Ramos (cell line): ENCODE measurements around the gene ABCD4.

Experiments
- in situ Hi-C: fragments of 300-500 bp; cut with MboI; formaldehyde crosslinking; loops from one replicate; pipeline ENCODE4 v1.14.3; 2022; ENCODE audit warnings: low sequenced_read_pairs; ENCODE audit not compliant: unreplicated experiment

Gene ABCD4

DNA sequence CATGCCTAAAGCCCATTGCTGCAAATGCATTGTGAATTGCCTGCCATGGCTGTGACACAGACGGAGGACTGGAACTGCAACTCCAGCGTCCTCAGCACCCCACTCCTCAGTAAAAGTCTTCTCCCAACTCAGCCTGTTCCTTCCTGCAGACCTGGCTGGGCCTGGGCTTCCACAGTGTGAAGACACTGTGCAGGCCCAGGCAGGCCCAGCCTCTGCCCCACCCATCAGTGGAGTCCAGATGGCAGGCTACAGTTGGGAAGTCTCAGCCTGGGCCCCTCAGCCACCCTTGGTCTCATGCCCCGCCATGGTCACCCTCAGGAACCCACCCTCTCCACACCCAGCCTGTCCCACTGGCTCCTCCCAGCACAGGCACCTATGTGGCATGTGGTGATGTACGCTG, 41.4 kb downstream of the ABCD4 start:
- in situ Hi-C loops, result no loop called here

DNA sequence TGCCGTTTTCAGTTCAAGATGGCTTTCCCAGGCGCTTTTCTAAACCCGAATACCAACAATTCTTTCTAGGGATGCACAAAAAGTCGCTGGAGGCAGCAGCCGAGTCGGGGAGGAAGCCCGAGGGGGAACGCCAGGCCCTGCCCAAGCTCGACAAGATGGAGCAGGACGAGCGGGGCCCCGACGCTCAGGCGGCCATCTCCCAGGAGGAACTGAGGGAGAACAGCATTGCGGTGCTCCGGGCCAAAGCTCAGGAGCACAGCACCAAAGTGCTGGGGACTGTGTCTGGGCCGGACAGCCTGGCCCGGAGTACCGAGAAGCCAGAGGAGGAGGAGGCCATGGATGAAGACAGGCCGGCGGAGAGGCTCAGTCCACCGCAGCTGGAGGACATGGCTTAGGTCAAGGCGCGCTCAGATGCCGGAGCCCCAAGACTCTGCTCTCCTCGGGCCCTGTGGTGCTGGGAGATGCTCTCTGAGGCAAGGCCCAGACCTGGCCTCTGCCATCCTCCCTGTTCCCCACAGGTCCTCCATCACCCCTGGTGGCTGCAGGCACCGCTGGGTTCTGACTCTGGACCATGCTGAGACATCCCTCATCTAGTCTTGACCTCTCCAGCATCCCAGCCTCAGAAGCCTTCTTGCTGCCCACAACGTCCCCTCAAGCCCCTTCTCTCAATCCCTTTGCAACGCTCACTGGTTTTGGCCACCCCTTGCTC, 42.1 kb downstream of the ABCD4 start:
- in situ Hi-C loops, result no loop called here

DNA sequence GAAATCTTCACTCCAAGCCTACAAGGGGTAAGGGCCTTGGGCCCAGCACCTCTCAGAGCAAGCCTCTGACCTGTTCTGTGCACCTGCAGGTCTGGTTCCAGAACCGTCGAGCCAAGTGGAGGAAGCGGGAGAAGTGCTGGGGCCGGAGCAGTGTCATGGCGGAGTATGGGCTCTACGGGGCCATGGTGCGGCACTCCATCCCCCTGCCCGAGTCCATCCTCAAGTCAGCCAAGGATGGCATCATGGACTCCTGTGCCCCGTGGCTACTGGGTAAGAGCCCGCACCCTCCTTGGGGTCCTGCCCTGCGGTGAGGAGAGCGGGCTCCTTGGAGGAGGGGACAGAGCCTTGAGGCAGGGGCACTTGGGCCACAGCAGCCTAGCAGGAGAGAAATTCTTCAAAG, 43.2 kb downstream of the ABCD4 start:
- in situ Hi-C loops, result no loop called here

- in situ Hi-C loops, result no loop called here
Measured at GRCh38 chr14:74258764-74259035, 44.0 kb downstream of the ABCD4 start.

GRCh38 chr14:74257941-74258763, 44.6 kb downstream of the ABCD4 start:
- in situ Hi-C loops, result no loop called here

GRCh38 chr14:74257078-74257940, 45.4 kb downstream of the ABCD4 start:
- in situ Hi-C loops, result no loop called here

- in situ Hi-C loops, result no loop called here
Measured at GRCh38 chr14:74255281-74255680, 47.5 kb downstream of the ABCD4 start.

- in situ Hi-C loops, result loop anchor here (5.0 kb wide), 1 partner anchor 32 kb away; no protein-coding TSS in a partner anchor
Measured at GRCh38 chr14:74249433-74250375, 53.0 kb downstream of the ABCD4 start.

GRCh38 chr14:74248017-74248416, 54.7 kb downstream of the ABCD4 start:
- in situ Hi-C loops, result no loop called here

DNA sequence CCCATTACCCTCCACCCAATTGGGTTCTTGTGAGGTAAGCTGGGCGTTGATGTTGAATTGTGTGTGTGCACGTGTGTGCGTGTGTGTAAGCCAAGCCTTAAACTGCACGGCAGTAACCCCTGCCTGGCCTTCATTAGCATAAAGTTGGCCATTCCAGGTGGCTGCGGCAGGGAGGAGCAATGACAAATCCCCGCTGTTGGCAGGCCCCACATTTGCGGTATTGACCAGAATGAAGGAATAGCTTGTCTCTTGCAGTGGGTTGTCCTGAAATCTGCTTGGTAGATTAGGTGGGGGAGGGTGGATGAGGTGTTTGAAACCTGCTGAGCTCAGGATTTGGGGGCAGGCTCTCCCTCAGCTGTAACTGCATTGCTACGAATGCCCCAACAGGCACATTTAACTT, 56.2 kb downstream of the ABCD4 start:
- in situ Hi-C loops, result no loop called here

DNA sequence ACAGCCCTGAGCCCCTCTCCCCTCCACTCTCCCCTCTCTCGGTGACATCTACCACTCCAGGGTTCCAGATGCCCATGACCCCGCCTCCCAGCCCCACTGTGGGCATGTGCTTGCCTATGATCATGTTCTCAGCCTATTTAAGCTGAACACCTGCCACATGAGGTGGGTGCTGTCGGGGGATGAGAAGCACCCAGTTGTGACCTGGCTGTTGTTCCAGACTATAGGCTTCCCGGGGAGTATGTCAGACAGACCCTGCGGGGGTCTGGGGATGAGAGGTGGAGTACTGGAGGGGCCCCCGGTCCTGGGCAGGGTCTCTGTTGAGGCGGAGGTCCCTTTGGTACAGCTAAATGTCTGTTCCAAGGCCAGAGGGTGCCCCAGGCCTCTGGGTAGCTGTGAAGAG, 57.4 kb downstream of the ABCD4 start:
- in situ Hi-C loops, result no loop called here

DNA sequence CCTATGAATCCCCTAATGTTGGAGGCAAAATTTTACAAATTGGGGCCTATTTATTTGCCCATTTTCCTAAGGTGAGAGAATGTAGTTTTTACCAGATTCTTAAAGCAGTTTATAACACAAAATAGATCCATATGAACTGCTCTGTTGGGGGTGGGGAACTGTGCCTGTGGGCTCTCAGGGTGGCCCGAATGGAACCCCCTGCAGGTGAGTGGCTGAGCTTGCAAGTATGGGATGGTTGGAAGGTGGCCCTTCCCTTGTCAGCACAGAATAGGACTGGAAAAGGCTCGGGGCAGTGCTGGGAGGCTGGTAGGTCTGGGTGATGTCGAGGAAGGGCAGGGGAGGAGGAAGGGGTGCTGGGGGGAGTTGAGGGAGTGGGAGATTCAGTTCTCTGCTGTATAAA, 58.6 kb downstream of the ABCD4 start:
- in situ Hi-C loops, result no loop called here

- in situ Hi-C loops, result no loop called here
Measured at GRCh38 chr14:74243051-74243450, 59.7 kb downstream of the ABCD4 start.

DNA sequence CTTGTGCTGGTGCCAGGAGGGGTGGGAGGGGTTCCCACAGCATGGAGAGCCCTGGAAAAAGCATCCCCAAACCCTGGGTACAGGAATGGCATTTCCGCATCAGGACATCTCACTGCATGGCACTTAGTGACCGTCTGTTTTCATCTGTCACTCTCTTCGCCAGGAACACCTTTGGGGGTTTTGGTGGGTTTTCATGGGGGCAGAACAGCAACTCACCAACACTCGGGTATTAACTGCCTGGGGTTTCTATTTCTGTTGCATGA, 60.0 kb downstream of the ABCD4 start:
- in situ Hi-C loops, result no loop called here

- in situ Hi-C loops, result no loop called here
Measured at GRCh38 chr14:74242021-74242779, 60.5 kb downstream of the ABCD4 start.

DNA sequence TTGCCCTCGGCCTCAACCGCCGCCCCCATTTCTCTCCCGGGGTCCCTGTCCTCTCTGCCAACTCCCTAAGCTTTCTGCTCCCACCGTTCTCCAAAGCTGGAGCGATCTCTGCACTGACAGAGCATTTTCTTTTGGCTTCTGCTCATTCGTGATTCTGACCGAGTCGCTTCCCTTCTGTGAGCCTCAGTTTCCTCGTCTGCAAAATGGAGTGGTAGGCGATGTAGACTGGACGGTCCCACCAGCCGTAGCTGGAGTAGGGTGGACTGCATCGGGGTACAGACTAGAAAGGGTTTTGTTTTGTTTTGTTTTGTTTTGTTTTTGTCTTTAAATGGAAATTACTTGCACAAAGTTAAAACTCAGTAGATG, 61.1 kb downstream of the ABCD4 start:
- in situ Hi-C loops, result no loop called here

GRCh38 chr14:74240794-74241651, 61.7 kb downstream of the ABCD4 start:
- in situ Hi-C loops, result no loop called here

- in situ Hi-C loops, result no loop called here
Measured at GRCh38 chr14:74239848-74240793, 62.6 kb downstream of the ABCD4 start.
